CD4-positive, CD25-positive, alpha-beta regulatory T cell (primary cell): Measurements from ENCODE around the gene CINP. TPM values are rescaled to one million over a fixed set of nuclear protein-coding genes. Genes with fewer than 3 reads are reported as not detected.

ENCODE experiments used
- ATAC-seq, 2 donors: fragments of 150-1000 bp; cut with Tn5 transposase; one replicate each; pipeline ENCODE4 v1.10.0; 2021; ENCODE audit warnings: low read depth in 2 of 2, moderate number of reproducible peaks in 2 of 2, moderate library complexity in 1 of 2
- DNase-seq, 3 donors: peaks; one replicate each; pipeline versions ENCODE4 v3.0.0 to v3.0.0-alpha.2; 2012 to 2022; ENCODE audit warnings: mixed read lengths in 1 of 3
- H3K27ac ChIP-seq: one replicate; pipeline ENCODE4 v1.7.0; 2013; ENCODE audit warnings: mild to moderate bottlenecking, low read length; ENCODE audit not compliant: insufficient read depth, poor library complexity, severe bottlenecking
- H3K27me3 ChIP-seq: one replicate; pipeline ENCODE4 v1.7.0; 2013; ENCODE audit warnings: low read length; ENCODE audit not compliant: control insufficient read depth, insufficient read depth
- H3K36me3 ChIP-seq: one replicate; pipeline ENCODE4 v1.7.0; 2013; ENCODE audit warnings: mild to moderate bottlenecking, low read length, moderate library complexity; ENCODE audit not compliant: control insufficient read depth, insufficient read depth
- H3K4me1 ChIP-seq: 2 replicates; pipeline ENCODE4 v1.7.0; 2013; ENCODE audit warnings: mild to moderate bottlenecking, low read length; ENCODE audit not compliant: insufficient read depth, control insufficient read depth, poor library complexity, severe bottlenecking
- H3K4me3 ChIP-seq: one replicate; pipeline ENCODE4 v1.7.0; 2013; ENCODE audit warnings: low read depth, mild to moderate bottlenecking, low read length, moderate library complexity
- H3K9me3 ChIP-seq, 2 experiments: 1 replicate in 1 of 2; 2 replicates in 1 of 2; pipeline ENCODE4 v1.7.0; 2013; ENCODE audit warnings: low read length in 2 of 2, mild to moderate bottlenecking in 1 of 2, moderate library complexity in 1 of 2; ENCODE audit not compliant: control insufficient read depth in 2 of 2
- H3K27ac Mint-ChIP-seq, 3 donors: one replicate each; pipeline ENCODE4 v1.8.0; 2020 to 2022; ENCODE audit warnings: mild to moderate bottlenecking in 3 of 3, mixed read lengths in 3 of 3, moderate library complexity in 2 of 3
- H3K27me3 Mint-ChIP-seq: one replicate; pipeline ENCODE4 v1.8.0; 2022; ENCODE audit warnings: mild to moderate bottlenecking, mixed read lengths
- H3K36me3 Mint-ChIP-seq: one replicate; pipeline ENCODE4 v1.8.0; 2020; ENCODE audit warnings: mixed read lengths
- H3K4me1 Mint-ChIP-seq, 4 donors: one replicate each; pipeline ENCODE4 v1.8.0; 2020 to 2022; ENCODE audit warnings: mixed read lengths in 4 of 4, mild to moderate bottlenecking in 1 of 4
- H3K4me3 Mint-ChIP-seq, 4 donors: one replicate each; pipeline ENCODE4 v1.8.0; 2020 to 2022; ENCODE audit warnings: mild to moderate bottlenecking in 4 of 4, mixed read lengths in 4 of 4, moderate library complexity in 3 of 4
- H3K9me3 Mint-ChIP-seq, 7 donors: one replicate each; pipeline ENCODE4 v1.8.0; 2020 to 2022; ENCODE audit warnings: mixed read lengths in 7 of 7, mild to moderate bottlenecking in 3 of 7, moderate library complexity in 2 of 7
- polyA plus RNA-seq, 4 donors: library from polyadenylated mRNA; unstranded; fragments of 300-500 nt; fragmentation: Illumina TruSeq; gene quantifications; one replicate each; pipeline ENCODE4 v1.2.3, GENCODE V29; 2021
- total RNA-seq: library from RNA; stranded (reverse); gene quantifications from one replicate; pipeline ENCODE4 v1.2.3, GENCODE V29; 2022

The CINP gene
- total and polyA plus RNA-seq, 5 donors from 2014 or later = 21.5 to 57.0 (median 35.5) TPM

GRCh38 chr14:102371361-102371760, 8.7 kb upstream of the CINP start:
- ATAC-seq (no peak), DNase-seq (no peak)
- H3K27ac Mint-ChIP-seq = no peak overlapping the region
- H3K9me3 ChIP-seq = no peaks in the 10 kb centered on the region
- H3K4me3 ChIP-seq = no peak overlapping the region
- no peak overlapping the region for H3K4me3 Mint-ChIP-seq
- H3K36me3 Mint-ChIP-seq = peaks cover 14% of the 10 kb centered on the region
- H3K27me3 Mint-ChIP-seq = no peaks in the 10 kb centered on the region
- no peaks in the 10 kb centered on the region for H3K9me3 Mint-ChIP-seq
- no peak overlapping the region for H3K27ac ChIP-seq
- H3K36me3 ChIP-seq = no peaks in the 10 kb centered on the region
- peaks cover 10 to 22% (median 14%) of the 10 kb centered on the region in 4 donors for H3K4me1 Mint-ChIP-seq
- H3K27me3 ChIP-seq = no peaks in the 10 kb centered on the region
- no peaks in the 10 kb centered on the region for H3K4me1 ChIP-seq

DNA sequence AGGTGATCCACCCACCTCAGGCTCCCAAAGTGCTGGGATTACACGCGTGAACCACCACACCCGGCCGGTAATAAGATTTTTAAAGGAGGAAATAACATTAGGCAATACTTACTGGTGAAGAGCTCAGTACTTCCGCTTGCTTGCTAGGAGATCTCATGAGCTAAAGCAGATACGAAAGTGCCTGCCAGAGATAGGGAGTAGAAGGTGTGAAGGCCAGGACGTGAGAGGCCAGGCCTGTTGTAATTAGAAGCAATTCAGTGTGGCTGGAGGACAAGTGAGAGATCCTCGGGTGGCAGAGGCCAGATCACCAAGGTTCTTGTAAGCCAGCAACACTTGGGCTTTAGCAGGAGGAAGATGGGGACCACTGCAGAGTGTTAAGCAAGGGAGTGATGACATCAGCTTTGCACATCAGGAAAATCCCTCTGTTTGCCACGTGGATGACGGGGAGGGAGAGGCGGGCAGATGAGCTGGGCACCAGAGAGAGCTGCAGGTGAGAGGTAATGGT, 7.7 kb upstream of the CINP start:
- Mint-ChIP-seq H3K27me3 (no peaks in the 10 kb centered on the region), H3K9me3 (no peaks in the 10 kb centered on the region), H3K4me1 (peaks cover 6 to 22% (median 13%) of the 10 kb centered on the region in 4 donors), H3K36me3 (peaks cover 13% of the 10 kb centered on the region), H3K4me3 (peak overlapping the region in 1 of 4 donors; percentile 64), H3K27ac (peak overlapping the region in 2 of 3 donors; percentile 48 to 51)
- no peak for DNase-seq
- H3K27ac ChIP-seq = no peak overlapping the region
- H3K9me3 ChIP-seq = no peaks in the 10 kb centered on the region
- no peaks in the 10 kb centered on the region for H3K36me3 ChIP-seq
- no peak for ATAC-seq
- no peak overlapping the region for H3K4me3 ChIP-seq
- H3K27me3 ChIP-seq = no peaks in the 10 kb centered on the region
- no peaks in the 10 kb centered on the region for H3K4me1 ChIP-seq

DNA sequence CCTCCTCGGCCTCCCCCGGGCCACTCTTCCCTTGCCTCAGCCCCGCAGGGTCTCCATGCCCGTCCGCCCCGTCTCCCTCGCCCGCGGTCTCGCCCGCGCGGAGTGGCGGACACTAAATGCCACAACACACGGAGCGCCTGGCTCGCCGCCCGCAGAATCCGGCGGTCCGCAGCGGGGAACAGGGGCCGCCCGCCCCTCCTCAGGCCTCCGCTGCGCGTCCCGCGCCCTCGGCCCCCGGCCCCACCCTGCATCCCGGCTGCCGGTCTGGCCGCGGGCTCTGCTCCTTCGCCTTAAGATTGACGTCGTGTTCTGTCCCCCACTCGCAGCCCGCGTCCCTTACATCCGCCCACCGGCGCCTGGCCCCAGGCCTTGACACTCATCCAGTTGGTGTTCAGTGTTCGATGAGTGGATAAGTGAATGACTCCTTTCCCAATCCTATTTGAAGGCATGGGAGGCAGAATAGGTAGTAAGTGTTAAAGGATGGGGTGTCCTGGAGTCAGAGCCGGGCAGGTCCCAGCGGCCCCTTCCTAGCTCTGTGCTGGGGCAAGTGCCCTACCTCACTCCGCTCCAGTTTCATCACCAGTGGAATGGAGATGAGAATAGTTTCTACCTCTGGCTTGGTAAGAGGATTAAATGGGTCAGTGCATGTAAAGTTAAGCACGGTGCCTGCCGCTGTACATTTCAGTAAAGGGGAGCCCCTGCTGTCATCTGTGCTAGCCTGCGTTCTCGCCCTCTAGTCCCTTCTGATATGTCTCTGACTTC, 673 bp upstream of the CINP start:
- Mint-ChIP-seq H3K4me1 (peaks cover 11 to 31% (median 22%) of the 10 kb centered on the region in 4 donors), H3K27ac (peak overlapping the region in 1 of 3 donors; percentile 33), H3K36me3 (peaks cover 7% of the 10 kb centered on the region)

GRCh38 chr14:102362084-102362483, 606 bp downstream of the CINP start:
- Mint-ChIP-seq H3K36me3 (peaks cover 18% of the 10 kb centered on the region), H3K4me3 (peak overlapping the region in 2 of 4 donors; percentile 96 to 98), H3K4me1 (peaks cover 18 to 34% (median 23%) of the 10 kb centered on the region in 4 donors), H3K9me3 (no peaks in the 10 kb centered on the region), H3K27me3 (no peaks in the 10 kb centered on the region), H3K27ac (peak overlapping the region; percentile 90 to 98 (median 97))
- Histone ChIP-seq H3K36me3 (peaks cover 21% of the 10 kb centered on the region), H3K4me1 (peaks cover 22% of the 10 kb centered on the region), H3K27me3 (no peaks in the 10 kb centered on the region), H3K4me3 (peak overlapping the region; percentile 99), H3K27ac (peak overlapping the region; percentile 85), H3K9me3 (no peaks in the 10 kb centered on the region)
- DNase-seq (peak in 2 of 3 donors; percentile 9 to 51), ATAC-seq (peak; percentile 17 to 26)

More for the DNA sequence above, 673 bp upstream of the CINP start:
- no peaks in the 10 kb centered on the region for H3K27me3 ChIP-seq
- ATAC-seq (no peak), DNase-seq (peak; percentile 7 to 55 (median 21))
- peaks cover 22% of the 10 kb centered on the region for H3K4me1 ChIP-seq
- H3K9me3 ChIP-seq = no peaks in the 10 kb centered on the region
- Mint-ChIP-seq H3K4me3 (no peak overlapping the region), H3K27me3 (no peaks in the 10 kb centered on the region), H3K9me3 (no peaks in the 10 kb centered on the region)
- peak overlapping the region; percentile 85 for H3K27ac ChIP-seq
- peaks cover 9% of the 10 kb centered on the region for H3K36me3 ChIP-seq
- H3K4me3 ChIP-seq = peak overlapping the region; percentile 61

- peak overlapping the region in 1 of 3 donors; percentile 79 for H3K27ac Mint-ChIP-seq
- DNase-seq = no peak
- no peak overlapping the region for H3K27ac ChIP-seq
- H3K4me3 Mint-ChIP-seq = peak overlapping the region in 2 of 4 donors; percentile 35 to 45
- H3K4me1 ChIP-seq = peaks cover 22% of the 10 kb centered on the region
- no peaks in the 10 kb centered on the region for H3K9me3 ChIP-seq
- H3K9me3 Mint-ChIP-seq = no peaks in the 10 kb centered on the region
- peaks cover 37% of the 10 kb centered on the region for H3K36me3 ChIP-seq
- ATAC-seq = no peak
- peaks cover 26% of the 10 kb centered on the region for H3K36me3 Mint-ChIP-seq
- H3K27me3 ChIP-seq = no peaks in the 10 kb centered on the region
- peaks cover 18 to 34% (median 22%) of the 10 kb centered on the region in 4 donors for H3K4me1 Mint-ChIP-seq
- H3K4me3 ChIP-seq = no peak overlapping the region
- H3K27me3 Mint-ChIP-seq = no peaks in the 10 kb centered on the region
Measured at GRCh38 chr14:102360388-102360787, 2.3 kb downstream of the CINP start.

DNA sequence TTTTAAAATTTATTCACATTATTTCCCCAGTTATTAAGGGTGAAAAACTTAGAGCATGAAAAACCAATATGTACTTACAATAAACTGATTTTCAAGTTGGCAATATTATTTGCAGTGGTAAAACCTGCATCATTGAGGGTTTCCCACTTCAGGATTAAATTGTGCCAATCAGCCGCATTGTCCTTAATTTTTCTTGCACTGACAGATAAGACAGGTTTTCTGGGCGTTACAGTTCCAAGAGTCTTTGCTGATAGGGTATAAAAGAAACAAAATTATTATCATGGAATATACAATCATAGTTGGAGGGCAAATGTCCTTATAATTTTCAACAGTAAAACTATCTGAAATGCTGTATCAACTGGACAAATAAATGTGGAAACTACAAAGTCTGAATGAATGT, 3.3 kb downstream of the CINP start:
- H3K27me3 ChIP-seq = no peaks in the 10 kb centered on the region
- Mint-ChIP-seq H3K27me3 (no peaks in the 10 kb centered on the region), H3K27ac (no peak overlapping the region), H3K4me1 (peaks cover 18 to 34% (median 22%) of the 10 kb centered on the region in 4 donors), H3K9me3 (no peaks in the 10 kb centered on the region), H3K36me3 (peaks cover 28% of the 10 kb centered on the region), H3K4me3 (no peak overlapping the region)
- H3K4me1 ChIP-seq = peaks cover 22% of the 10 kb centered on the region
- H3K27ac ChIP-seq = no peak overlapping the region
- H3K36me3 ChIP-seq = peaks cover 44% of the 10 kb centered on the region
- no peak for DNase-seq
- H3K4me3 ChIP-seq = no peak overlapping the region
- ATAC-seq = no peak
- no peaks in the 10 kb centered on the region for H3K9me3 ChIP-seq

DNA sequence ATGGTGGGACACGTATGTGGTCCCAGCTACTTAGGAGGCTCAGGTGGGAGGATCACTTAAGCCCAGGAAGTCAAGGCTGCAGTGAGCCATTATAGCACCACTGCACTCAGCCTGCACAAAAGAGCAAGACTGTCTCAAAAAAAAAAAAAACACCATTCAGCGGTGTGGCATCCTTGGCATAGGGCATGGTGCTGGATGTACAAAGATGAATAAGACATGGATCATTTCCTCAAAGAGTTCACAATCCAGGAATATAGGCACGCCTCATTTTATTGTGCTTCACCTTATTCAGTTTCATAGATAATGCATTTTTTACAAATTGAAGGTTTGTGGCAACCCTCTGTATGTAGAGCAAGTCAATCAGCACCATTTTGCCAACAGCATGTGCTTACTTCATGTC, 6.4 kb downstream of the CINP start:
- DNase-seq (no peak), ATAC-seq (no peak)
- no peaks in the 10 kb centered on the region for H3K9me3 Mint-ChIP-seq
- no peaks in the 10 kb centered on the region for H3K9me3 ChIP-seq
- no peak overlapping the region for H3K27ac Mint-ChIP-seq
- no peak overlapping the region for H3K4me3 Mint-ChIP-seq
- no peaks in the 10 kb centered on the region for H3K27me3 Mint-ChIP-seq
- no peak overlapping the region for H3K4me3 ChIP-seq
- H3K36me3 ChIP-seq = peaks cover 63% of the 10 kb centered on the region
- peaks cover 36% of the 10 kb centered on the region for H3K36me3 Mint-ChIP-seq
- H3K27me3 ChIP-seq = no peaks in the 10 kb centered on the region
- no peak overlapping the region for H3K27ac ChIP-seq
- no peaks in the 10 kb centered on the region for H3K4me1 ChIP-seq
- peaks cover 7 to 29% (median 15%) of the 10 kb centered on the region in 4 donors for H3K4me1 Mint-ChIP-seq
